Measurements from ENCODE around the gene ERCC3. TPM values are rescaled to one million over a fixed set of nuclear protein-coding genes. Genes with fewer than 3 reads are reported as not detected.

The ERCC3 gene
- total RNA-seq, 1 experiment from 2014 or later = 52.7 TPM

DNA sequence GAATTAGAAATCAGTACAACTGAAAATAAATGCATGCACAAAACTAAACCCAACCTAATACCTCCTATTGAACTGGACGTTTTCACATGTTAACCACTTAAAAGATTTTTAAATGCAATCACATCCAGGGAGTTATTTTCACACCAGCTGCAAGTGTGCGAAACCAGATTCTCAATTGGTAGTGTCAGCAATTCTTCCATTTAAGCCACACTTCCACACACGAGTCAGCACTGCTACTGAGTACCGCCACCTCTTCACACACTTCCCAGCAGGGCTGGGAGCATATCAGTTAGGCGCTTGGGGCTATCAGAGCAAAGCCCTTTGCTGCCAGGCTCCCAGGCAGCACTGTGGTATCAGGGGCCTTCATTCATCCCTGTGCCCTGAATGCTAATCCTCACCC lies 14.2 kb downstream of the ERCC3 start:
- TF ChIP-seq POLR2A (IDR thresholded peaks at IDR 0.05; ENCODE audit: borderline replicate concordance, extremely low read depth, insufficient read depth, insufficient read length) (no peak), ELF1 (IDR thresholded peaks at IDR 0.05; ENCODE audit: borderline replicate concordance, low read depth) (no peak), YY1 (IDR thresholded peaks at IDR 0.05; ENCODE audit: extremely low read depth, insufficient replicate concordance, low read depth, low read length) (no peak), CEBPB (IDR thresholded peaks at IDR 0.05; ENCODE audit: low read depth) (no peak), REST (IDR thresholded peaks at IDR 0.05; ENCODE audit: low read depth) (no peak), SP1 (IDR thresholded peaks at IDR 0.05; ENCODE audit: low read depth) (no peak), ZFX (IDR thresholded peaks at IDR 0.05) (no peak), POLR2AphosphoS5 (IDR thresholded peaks at IDR 0.05; ENCODE audit: low read depth, low read length) (no peak), EZH2 (IDR thresholded peaks at IDR 0.05) (no peak), CBX3 (IDR thresholded peaks at IDR 0.05; ENCODE audit: low read depth) (no peak), EZH2phosphoT487 (IDR thresholded peaks at IDR 0.05; ENCODE audit: borderline replicate concordance) (no peak), RAD21 (IDR thresholded peaks at IDR 0.05; ENCODE audit: low read depth) (no peak), TCF7L2 (IDR thresholded peaks at IDR 0.05; ENCODE audit: borderline replicate concordance, extremely low read depth, insufficient read depth, insufficient read length) (no peak), ZNF274 (IDR thresholded peaks at IDR 0.05; ENCODE audit: low read depth, low read length) (no peak), EGR1 (IDR thresholded peaks at IDR 0.05; ENCODE audit: low read depth) (no peak)
- TF ChIP-seq, protein P1, sequence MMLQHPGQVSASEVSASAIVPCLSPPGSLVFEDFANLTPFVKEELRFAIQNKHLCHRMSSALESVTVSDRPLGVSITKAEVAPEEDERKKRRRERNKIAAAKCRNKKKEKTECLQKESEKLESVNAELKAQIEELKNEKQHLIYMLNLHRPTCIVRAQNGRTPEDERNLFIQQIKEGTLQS (IDR thresholded peaks at IDR 0.05) = no peak
- no peaks in the 10 kb centered on the region for H4K20me1 ChIP-seq (ENCODE audit: insufficient read depth)
- DNase-seq (ENCODE audit: low read depth, low spot score) = no peak
- no peaks in the 10 kb centered on the region; a peak in 1 of 4 replicates for H3K9me3 ChIP-seq (ENCODE audit: control insufficient read depth in 1 of 2, insufficient read depth in 1 of 2, low read depth in 1 of 2, low read length in 2 of 2)
- no peak overlapping the region for H3K4me2 ChIP-seq (ENCODE audit: low read length)
- peaks cover 47 to 54% of the 10 kb centered on the region in 2 experiments for H3K36me3 ChIP-seq (ENCODE audit: control insufficient read depth in 1 of 2, insufficient read depth in 2 of 2, low read length in 2 of 2)
- no peak for ATAC-seq
- CTCF ChIA-PET = no interaction called here
- no peak overlapping the region for H3K4me3 ChIP-seq (replicated peaks in 1 of 2; ENCODE audit: low read depth in 1 of 2, low read length in 2 of 2)
- H3K9me2 ChIP-seq (ENCODE audit: insufficient read depth) = no peaks in the 10 kb centered on the region
- H3K27ac ChIP-seq (ENCODE audit: low read depth, low read length) = no peak overlapping the region
- H3K9ac ChIP-seq (ENCODE audit: low read length) = no peak overlapping the region
- no TSS peak for BruUV-seq (replicated peaks)
- RAD21 ChIA-PET (ENCODE audit: low non-redundant PET in 1 of 2, low total read pairs in 2 of 2, uncharacterized antibody in 2 of 2, unreplicated experiment in 2 of 2) = no interaction called here
- H3K27me3 ChIP-seq (ENCODE audit: insufficient read depth, low read length) = no peaks in the 10 kb centered on the region
- H2AFZ ChIP-seq (ENCODE audit: low read depth, low read length, poor library complexity, severe bottlenecking) = no peak overlapping the region
- POLR2A ChIA-PET = no interaction called here
- H3K79me2 ChIP-seq (ENCODE audit: insufficient read depth, low read length) = peaks cover 62% of the 10 kb centered on the region
- intact Hi-C loops (cut with micrococcal nuclease) = no loop called here
- H3K4me1 ChIP-seq (ENCODE audit: control insufficient read depth in 1 of 2, insufficient read depth in 2 of 2, low read length in 2 of 2) = no peaks in the 10 kb centered on the region
